Retinal pigment epithelial cell (primary cell): ENCODE measurements around the gene GDF10.

Experiments used
- DNase-seq: peaks from one replicate; pipeline ENCODE4 v3.0.0-alpha.2; 2010; ENCODE audit warnings: low read depth
- H3K4me3 ChIP-seq: 2 replicates; pipeline ENCODE4 v1.5.1; 2011; ENCODE audit warnings: mild to moderate bottlenecking, low read length, control low read depth, moderate library complexity
- CTCF ChIP-seq: conservative IDR thresholded peaks from 2 replicates; pipeline ENCODE4 v1.5.1; 2011; ENCODE audit warnings: low read depth, low read length, control low read depth, inconsistent platforms

The GDF10 gene

GRCh38 chr10:47301833-47302232 is 1.8 kb downstream of the GDF10 start:
- no peak for DNase-seq
- TF ChIP-seq CTCF: no peak
- H3K4me3 ChIP-seq: no peak overlapping the region

GRCh38 chr10:47303105-47303504 is 3.1 kb downstream of the GDF10 start:
- DNase-seq: no peak
- H3K4me3 ChIP-seq: no peak overlapping the region
- TF ChIP-seq CTCF: no peak

- no peak for TF ChIP-seq CTCF
- no peak for DNase-seq
- H3K4me3 ChIP-seq: no peak overlapping the region
Observed at GRCh38 chr10:47303866-47304265, 3.9 kb downstream of the GDF10 start.

GRCh38 chr10:47305566-47305965 is 5.6 kb downstream of the GDF10 start:
- no peak for TF ChIP-seq CTCF
- no peak overlapping the region for H3K4me3 ChIP-seq
- no peak for DNase-seq

GRCh38 chr10:47306387-47307210 is 6.6 kb downstream of the GDF10 start:
- no peak for DNase-seq
- TF ChIP-seq CTCF: no peak
- no peak overlapping the region for H3K4me3 ChIP-seq

- DNase-seq: no peak
- no peak overlapping the region for H3K4me3 ChIP-seq
- no peak for TF ChIP-seq CTCF
Observed at GRCh38 chr10:47307381-47307780, 7.4 kb downstream of the GDF10 start.

- no peak for DNase-seq
- no peak for TF ChIP-seq CTCF
- H3K4me3 ChIP-seq: no peak overlapping the region
Observed at GRCh38 chr10:47308775-47309174, 8.8 kb downstream of the GDF10 start.
